RCC 7860 (cell line): ENCODE results near the gene CAMP.
"Not testable (repeated sequence)": the region's sequence is repeated elsewhere in the genome, so short reads cannot be mapped to it uniquely, and the experiment has no call there.

Experiments used
- DNase-seq: peaks from one replicate; pipeline ENCODE4 v3.0.0-alpha.2; 2015; ENCODE audit warnings: low spot score
- FAIRE-seq: peaks from 2 replicates; lab custom pipeline; 2012; peaks lifted over from hg19 to GRCh38; lab: Jason Lieb, UNC

The CAMP gene

GRCh38 chr3:48248095-48248850, 25.0 kb downstream of the CAMP start:
- DNase-seq (no peak), FAIRE-seq (no peak)

GRCh38 chr3:48256557-48256956, 33.3 kb downstream of the CAMP start:
- DNase-seq (no peak), FAIRE-seq (no peak)

- FAIRE-seq, result no peak
- no peak for DNase-seq
Measured at GRCh38 chr3:48258530-48258929, 35.2 kb downstream of the CAMP start.

GRCh38 chr3:48267782-48268181, 44.5 kb downstream of the CAMP start:
- no peak for DNase-seq
- FAIRE-seq, result no peak

- DNase-seq (no peak), FAIRE-seq (no peak)
Measured at GRCh38 chr3:48268381-48268935, 45.2 kb downstream of the CAMP start.

- FAIRE-seq (no peak), DNase-seq (no peak)
Measured at GRCh38 chr3:48268936-48269561, 45.8 kb downstream of the CAMP start.

GRCh38 chr3:48269592-48269991, 46.3 kb downstream of the CAMP start:
- FAIRE-seq (no peak), DNase-seq (no peak)

GRCh38 chr3:48270306-48270705, 47.0 kb downstream of the CAMP start:
- no peak for DNase-seq
- FAIRE-seq, result no peak

- not testable (repeated sequence) for FAIRE-seq, DNase-seq
Measured at GRCh38 chr3:48271223-48271622, 47.9 kb downstream of the CAMP start.

- DNase-seq (no peak), FAIRE-seq (no peak)
Measured at GRCh38 chr3:48271763-48272498, 48.6 kb downstream of the CAMP start.

GRCh38 chr3:48273594-48274211, 50.4 kb downstream of the CAMP start:
- DNase-seq (peak; percentile 44), FAIRE-seq (no peak)

GRCh38 chr3:48274452-48274851, 51.2 kb downstream of the CAMP start:
- FAIRE-seq (no peak), DNase-seq (no peak)
